Measurements from ENCODE around the gene DMD.

The DMD gene

DNA sequence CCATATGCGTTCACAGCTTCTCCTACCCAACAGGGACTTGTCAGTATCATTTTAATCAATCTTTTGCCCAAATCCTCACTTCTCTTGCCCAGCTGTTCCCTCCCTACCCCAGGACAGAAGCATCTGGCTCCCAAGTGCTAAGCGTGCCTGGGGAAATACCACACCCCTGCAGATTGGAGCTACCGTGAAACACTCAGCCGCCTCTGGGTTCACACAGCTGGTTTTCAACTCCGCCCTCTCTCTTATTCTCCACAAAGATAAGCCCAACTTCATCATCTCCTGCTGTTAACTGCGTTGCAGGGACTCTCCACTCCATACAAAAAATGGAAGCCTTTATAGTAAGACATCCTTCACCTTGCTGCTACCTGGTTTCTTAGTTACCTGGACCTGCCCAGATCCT lies 1992.2 kb downstream of the DMD start:
- DNase-seq (ENCODE audit: extremely low read depth in 1 of 2, low read depth in 1 of 2) = no peak

DNA sequence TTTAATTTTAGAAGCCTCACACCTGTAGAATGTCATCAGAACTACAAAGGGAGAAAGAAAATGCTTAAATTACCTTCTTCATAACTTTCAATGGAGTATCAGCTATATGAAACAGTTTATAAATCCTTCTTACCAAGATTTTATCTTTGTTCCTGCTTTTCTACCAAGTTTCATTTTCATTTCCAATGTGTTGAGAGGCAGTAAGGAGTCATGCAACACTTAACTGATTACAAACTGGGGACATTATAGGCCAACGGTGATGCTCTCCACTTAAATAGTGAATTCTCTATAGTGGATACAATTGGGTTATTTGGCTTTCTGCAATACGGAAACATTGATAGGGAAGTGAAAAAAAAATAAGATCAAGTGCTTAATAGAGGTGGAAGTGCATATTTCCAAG lies 1994.3 kb downstream of the DMD start:
- no peak for DNase-seq (ENCODE audit: extremely low read depth in 1 of 2, low read depth in 1 of 2)

DNA sequence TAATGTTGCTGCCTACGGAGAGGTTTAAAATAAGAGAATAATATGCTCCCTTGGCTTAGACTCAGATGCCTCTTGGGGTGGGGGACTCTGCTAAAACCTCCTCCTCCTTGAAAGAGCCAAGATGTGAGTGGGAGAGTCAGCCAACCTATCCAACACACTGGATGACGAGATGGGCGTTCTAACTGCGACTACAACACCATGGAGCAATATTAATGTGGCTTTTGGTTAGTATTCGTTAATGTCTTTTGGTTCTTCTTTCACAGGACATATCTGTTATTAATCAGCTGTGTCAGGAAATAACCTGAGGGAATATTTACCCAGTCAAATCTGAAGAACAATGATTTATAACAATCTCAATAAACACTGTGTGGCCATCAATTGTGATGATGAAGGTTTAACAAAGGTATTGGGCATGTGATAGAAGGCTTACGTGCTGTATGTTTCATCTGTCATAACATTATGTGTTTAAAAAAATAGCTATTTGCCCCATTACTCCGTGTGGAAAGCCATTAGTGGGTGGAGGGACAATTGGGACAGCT lies 1996.0 kb downstream of the DMD start:
- DNase-seq (ENCODE audit: extremely low read depth in 1 of 2, low read depth in 1 of 2) = no peak

DNA sequence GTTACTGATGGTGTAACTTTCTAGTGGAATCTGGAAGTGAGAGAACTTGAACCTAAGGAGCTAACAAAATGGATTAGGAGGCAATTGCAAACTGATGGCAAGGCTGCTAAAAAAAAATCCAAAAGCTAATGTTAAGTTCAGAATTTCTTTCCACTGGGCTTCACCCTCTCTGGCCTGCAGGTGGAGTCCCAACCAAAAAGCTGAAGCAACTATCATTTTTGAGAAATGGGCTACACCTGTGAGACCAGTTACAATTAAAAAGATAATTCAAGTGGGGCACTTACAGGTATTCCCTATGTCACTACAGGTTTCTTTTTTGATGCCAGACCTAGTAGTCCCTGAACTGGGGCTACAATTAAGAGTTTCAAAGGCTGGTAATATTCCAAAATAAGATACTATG lies 1997.4 kb downstream of the DMD start:
- no peak for DNase-seq (ENCODE audit: extremely low read depth in 1 of 2, low read depth in 1 of 2)

DNA sequence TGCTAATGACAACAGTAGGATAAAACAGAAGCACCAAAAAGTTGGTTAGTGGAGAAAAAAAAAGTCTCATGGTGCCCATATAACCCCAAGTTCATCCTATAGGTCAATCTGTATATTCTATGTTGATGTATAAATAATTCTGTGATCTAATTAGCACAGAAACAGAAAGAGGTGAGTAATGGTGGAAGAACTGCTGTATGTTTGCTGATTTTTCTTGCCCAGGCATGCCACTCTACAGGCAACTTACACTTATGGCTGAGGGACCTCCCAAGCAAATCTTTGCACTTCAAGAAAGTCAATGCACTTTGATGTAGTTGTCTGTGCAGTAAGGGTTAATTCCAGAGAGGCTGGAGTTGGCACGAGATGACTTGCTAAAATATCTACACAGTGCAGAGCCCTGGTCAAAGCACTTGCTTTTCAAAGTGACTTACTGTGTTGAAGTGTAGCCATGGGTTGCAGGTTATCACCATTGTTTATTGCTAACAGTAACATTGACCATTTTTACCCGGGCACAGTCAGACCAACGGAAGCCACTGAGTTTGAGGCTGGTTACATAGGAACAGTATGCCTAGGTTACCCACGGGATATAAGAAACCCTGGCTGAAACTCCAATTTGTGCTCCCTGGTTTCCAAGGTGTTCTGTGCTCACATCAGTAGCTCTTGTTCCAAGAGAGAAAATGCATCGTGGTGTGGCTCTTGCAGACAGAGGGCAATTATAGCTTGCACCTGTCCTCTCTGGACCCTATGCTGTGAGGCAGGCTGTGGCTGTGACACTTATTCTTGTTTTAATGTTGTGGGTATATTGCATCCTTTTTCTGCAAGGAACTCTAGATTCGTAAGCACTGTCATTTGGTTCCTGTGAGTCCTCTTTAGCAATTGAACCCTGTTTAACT lies 1998.2 kb downstream of the DMD start:
- DNase-seq (ENCODE audit: extremely low read depth in 1 of 2, low read depth in 1 of 2) = no peak

DNA sequence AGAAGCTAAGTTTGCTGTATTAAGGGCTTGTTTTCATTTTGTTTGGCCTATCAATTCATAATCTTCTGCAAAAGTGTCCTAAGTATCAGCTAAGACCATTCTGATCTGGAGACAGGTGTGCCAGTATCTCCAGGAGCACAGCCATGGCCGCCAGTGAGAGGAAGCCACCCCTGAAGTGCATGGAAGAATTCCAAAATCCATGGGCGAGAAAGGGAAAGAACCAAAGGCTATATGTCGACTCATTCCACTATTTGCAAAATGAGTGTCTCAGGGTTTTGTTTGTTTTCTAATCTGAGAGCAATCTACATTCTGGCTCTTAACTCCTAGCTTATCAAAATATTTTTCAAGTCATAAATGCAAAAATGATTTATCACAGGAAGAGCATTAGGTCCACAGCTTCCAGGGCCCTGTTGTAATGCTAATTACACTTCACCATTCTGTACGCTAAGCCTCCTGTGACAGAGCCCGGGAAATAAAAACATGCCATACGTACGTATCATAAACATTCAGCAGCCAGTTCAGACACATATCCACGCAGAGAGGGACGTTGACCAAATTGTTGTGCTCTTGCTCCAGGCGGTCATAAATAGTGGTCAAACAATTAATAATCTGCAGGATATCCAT lies 2002.2 kb downstream of the DMD start:
- no peak for DNase-seq (ENCODE audit: extremely low read depth in 1 of 2, low read depth in 1 of 2)

DNA sequence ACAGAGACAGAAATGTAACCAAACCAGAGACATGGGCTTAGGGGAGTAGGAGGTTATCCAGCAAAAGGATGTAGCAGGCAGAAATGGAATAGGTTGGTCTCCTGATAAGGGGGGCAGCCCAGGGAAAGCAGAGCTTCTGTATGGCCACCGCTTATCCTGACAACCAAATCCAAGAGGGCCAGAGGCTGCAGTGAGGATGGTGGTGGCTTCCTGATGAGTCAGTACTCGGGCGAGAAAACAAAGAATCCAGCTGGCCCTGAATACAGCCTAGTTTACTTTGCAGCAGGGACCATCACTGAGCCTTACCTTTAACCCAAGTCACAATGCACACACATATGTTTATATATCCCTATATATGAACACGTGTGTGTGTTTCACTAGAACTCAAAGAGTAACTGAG lies 2009.8 kb downstream of the DMD start:
- DNase-seq (ENCODE audit: extremely low read depth in 1 of 2, low read depth in 1 of 2) = no peak

DNA sequence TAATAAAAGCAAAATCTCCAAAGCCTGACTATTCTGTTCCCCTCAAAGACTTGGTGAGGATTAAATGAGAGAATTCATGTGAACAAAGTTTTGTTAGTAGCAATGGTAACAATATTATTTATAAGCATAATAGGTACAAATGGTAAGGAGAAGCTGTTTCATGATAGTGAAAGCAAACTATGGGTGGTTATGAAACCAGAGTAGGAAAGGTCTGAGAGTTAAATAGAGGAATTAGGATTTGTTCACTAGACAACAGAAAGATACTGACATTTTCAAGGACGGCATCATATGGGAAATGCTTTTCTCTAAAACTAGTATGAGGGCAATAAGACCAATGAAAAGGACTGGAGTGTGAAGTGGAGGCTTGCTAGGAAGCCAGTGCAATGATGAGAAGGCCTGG lies 2010.9 kb downstream of the DMD start:
- DNase-seq (ENCODE audit: extremely low read depth in 1 of 2, low read depth in 1 of 2) = no peak

DNA sequence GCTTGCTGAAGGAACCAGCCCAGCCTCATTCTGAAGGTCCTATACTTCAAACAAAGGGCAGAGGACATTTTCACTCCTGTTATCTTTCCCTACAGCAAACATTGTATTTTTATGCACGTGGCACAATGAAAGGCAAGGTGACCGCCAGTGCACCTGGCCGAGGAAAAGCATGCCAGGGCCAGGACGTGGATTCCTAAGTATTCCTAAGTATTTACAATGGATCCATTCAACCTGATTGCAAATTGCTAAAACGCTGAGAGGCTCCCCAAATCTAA lies 2011.6 kb downstream of the DMD start:
- no peak for DNase-seq (ENCODE audit: extremely low read depth in 1 of 2, low read depth in 1 of 2)

DNA sequence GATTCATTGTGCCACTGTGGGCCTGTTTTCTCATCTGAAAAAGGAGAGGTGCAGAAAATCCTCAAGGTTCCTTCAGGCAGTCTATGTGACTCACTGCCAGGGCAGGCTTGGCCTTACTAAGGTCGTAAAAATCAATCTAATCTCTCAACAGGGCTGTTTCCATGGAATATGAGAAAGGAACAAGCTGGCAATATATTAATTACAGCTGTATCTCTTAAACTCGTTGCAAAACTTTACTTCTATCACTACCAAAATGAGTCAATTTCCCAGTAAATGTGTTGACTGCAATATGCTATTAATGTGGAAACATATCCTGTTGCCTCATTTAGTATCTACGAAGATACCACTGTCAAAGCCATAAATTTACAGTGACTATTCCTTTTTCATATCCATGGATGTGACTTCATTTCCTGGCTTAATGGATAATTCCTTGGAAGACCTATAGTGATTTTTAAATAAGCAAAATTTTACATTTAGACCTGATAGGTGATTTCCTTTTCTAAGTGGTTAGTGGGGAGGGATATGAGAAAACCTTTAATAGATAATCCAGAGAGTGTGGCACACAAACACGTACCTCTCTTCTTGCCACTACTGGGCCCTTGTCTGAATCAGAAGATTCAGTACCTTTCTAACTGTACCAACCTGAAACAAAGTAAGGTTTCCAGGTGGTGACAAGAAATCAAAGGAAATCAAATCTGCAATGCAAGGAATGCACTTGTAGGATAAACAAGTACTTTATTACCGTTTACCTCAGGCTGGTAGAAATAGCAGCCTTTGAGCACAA lies 2012.1 kb downstream of the DMD start:
- DNase-seq (ENCODE audit: extremely low read depth in 1 of 2, low read depth in 1 of 2) = no peak

DNA sequence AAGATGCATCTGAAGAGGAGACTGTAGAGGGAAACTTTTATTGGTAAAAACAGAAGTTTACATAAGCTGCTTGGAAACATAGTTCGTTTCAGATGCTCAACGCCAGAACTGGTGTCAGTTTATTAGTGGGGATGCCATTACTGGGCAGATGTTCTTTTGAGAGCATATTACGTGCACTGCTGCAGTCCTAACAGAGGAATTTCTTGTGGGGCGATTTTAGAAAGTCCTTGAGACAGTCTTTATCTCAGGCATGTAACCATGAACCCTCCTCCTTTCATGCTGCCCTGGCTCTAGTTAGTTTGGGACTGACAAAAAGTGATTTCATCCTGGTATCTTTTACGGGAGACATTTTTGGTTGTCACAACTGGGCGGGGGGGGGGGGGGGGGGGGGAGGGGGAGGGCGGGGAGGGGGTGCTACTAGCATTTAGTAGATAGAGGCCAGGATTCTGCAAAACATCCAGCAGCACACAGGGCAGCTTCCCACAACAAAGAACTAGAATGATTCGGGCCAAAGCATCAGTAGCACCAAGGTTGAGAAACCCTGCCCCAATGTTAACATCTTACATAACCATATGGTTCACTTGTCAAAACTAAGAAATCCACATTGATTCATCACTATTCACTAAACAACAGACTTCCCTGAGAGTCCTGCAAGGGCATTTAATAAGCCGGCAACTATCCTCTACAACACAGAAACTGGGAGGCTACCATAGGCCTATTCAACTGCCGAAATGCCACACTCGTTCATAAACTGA lies 2021.0 kb downstream of the DMD start:
- no peak for DNase-seq (ENCODE audit: extremely low read depth in 1 of 2, low read depth in 1 of 2)

DNA sequence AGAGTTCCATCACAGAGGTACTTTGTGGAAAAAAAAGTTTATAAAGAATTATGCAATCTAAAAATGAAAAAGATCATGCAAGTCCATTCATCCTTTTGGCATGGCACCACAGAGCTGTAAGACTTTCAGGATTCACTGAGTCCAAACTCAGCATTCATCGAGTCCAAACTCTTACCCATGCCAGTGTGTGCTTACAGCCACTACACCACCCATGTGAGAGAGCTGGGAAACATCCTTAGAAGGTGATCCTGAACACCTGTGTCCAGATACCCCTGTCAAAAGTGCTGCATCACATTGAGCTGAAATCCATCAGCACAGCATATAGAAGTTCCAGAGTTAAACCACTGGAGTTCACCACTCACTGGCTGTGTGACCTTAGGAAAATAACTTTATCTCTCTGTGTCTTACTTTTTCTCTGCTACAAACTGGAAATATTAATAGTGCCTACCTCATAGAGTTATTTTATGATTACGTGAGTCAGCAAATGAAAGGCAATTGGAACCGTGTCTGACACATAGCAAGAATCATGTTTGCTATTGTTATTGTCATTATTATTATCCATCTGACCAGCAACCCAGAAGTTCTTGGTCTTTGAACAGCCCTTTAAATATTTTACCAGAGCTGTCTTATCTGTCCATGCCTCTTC lies 2024.5 kb downstream of the DMD start:
- no peak for DNase-seq (ENCODE audit: extremely low read depth in 1 of 2, low read depth in 1 of 2)

DNA sequence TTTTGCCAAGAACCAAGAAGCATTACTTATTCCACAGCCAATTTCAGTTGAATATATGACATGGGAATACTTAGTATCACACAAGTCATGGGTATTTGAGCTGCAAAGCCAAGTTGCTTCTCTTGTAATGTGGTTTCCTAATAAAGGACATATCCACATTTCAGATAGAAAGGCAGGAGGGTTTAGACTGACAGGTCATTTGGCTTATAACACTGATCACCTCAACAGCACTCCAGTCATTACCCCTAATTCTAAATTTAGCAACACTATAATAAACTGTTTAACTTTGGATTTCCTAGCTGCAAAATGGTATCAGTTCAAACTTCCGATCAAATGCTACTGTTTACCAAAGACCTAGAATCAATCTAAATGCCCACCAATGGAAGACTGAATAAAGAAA lies 2025.5 kb downstream of the DMD start:
- no peak for DNase-seq (ENCODE audit: extremely low read depth in 1 of 2, low read depth in 1 of 2)

DNA sequence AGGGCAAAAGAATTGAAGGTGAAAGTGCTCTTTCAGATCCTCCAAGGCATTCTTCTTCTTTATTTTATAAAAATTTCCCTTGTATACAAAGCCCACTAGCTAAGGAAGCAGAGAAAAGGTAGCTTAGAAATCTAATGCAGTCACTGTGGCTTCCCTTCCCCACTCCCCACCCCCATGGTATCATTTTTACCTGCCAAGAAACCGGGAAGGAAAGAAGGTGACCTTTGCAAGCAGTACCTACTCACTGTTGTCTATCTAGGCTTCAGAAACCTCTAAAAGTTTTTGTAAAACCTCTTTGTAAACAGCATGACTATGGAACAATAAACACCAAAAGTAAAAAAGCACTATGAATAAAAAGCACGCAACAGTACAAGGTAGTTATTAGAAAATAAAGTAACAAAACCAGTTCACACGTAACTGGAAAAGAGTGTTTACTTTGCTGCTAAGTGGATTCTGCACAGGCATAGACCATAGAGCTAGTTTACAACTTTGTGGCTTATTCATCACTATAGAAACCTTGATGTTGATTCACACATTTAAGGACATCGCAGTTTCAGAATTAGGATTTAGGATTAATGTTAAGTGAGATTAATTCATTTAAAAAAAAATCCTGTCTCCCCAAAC lies 2029.9 kb downstream of the DMD start:
- DNase-seq (ENCODE audit: extremely low read depth in 1 of 2, low read depth in 1 of 2) = no peak

DNA sequence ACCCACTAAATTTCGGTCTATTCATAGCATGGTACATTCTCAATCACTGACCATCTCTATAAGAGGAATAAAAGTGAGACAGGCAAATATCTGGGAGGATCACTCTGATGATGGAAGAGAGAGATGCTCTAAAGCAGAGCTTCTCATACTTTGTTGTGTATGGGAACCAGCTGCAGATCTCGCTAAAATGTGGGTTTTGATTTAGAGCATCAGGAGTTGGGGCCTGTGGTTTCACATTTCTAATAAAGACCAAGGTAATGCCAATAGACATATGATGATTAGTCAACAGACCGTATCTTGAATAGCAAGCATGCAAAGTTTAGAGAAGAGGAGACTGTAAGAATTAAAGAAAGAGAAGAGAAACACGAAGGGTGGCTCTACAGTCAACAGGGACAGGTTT lies 2032.1 kb downstream of the DMD start:
- no peak for DNase-seq (ENCODE audit: extremely low read depth in 1 of 2, low read depth in 1 of 2)

DNA sequence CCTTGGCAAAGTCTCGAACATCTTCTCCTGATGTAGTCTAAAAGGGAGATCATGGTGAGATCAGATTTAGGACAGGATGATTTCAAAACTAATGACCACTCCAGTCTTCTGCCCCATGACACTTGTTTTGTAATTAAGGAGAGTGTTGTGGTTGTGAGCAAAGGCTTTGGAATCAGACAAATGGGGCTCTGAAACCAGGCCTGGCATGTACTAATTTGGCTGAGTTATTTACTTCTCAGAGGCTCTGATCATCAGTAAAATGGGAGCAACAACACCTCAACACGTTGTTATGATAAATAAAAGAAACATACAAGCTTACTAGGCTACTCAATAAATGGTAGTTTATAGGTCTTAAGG lies 2032.6 kb downstream of the DMD start:
- DNase-seq (ENCODE audit: extremely low read depth in 1 of 2, low read depth in 1 of 2) = no peak

DNA sequence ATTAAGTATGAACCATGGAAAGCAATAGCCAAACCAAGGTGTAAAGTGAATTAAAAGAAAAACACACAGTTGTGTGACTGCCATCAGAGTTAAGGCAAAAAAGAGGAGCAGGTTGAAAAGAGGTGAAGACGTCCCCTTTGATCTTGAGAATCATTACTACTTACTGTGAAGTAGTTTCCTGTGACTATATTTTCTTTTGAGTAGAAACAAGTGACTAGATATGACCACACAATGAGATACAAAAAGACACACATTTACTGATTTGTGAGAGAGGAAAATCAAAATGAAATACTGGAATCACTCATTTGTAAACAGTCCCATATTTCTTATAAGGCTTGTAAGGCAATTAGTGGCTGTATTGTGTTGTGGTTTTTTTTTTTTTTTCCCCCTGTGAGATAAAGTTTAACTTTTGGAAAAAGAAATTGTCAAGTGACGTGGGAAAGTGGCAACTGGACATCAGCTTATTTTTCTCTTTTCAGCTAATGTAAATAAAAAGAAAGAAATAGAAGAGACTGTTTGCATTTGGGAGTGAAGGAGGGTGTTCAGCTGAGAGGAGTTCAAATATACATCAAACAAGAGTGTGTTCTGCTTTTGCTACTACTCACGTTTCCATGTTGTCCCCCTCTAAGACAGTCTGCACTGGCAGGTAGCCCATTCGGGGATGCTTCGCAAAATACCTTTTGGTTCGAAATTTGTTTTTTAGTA lies 2033.1 kb downstream of the DMD start:
- no peak for DNase-seq (ENCODE audit: extremely low read depth in 1 of 2, low read depth in 1 of 2)

DNA sequence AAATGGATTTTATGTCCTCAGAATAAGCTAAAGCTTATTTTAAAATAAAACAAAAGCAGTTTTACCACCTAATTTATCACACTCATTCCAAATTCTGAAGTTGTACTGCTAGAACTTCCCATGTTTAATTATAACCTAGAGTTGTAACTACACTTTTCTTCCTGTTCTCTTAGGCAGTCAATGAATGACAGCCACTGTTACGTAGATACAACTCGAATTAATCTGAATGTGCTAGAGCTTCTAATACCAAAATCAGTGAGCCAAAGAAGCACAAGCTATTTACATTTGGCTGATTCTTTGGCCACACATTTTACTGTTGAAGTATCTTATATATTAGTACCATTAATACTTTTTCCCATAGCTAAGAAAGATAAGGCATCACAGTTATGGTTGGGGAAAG lies 2040.6 kb downstream of the DMD start:
- DNase-seq (ENCODE audit: extremely low read depth in 1 of 2, low read depth in 1 of 2) = no peak

DNA sequence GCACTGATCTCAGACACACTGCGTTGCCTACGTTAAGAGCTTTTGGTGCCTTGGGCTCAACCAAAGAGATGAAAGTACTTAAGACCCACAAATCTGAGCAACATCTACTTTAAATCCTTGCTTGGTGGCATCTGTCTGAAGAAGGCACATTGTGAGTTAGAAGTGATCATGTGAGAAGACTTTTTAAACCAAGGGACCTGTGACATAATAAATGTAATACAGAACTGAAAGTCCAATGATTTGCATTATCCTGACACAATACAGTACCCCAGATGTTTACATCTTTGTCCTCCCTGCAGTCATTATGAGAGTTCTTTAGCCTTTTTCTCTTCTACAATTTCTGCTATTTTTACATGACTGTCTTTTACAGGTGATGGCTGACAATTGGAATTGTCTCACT lies 2042.8 kb downstream of the DMD start:
- no peak for DNase-seq (ENCODE audit: extremely low read depth in 1 of 2, low read depth in 1 of 2)

DNA sequence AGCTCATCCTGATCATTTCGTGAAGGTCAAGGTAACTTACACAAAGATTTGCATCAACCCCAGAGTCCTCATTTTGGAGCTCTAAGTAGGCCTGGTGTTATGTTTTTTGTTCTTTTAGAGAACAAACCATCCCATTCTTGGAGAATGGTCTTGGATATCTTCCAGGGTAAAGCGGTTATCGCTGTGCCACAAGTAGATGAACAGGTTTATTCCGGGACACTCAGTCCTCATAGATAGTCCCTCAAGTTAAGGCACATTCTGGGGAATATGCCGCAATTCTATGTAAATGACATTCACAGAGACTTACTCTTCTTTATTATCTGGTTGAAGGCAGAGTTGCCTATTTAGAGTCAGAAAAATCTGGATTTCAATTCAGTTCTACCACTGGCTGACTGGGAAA lies 2044.5 kb downstream of the DMD start:
- no peak for DNase-seq (ENCODE audit: extremely low read depth in 1 of 2, low read depth in 1 of 2)
